Left lung (tissue), 10 donors: ENCODE results near the gene CYP1A1. TPM values are rescaled to one million over a fixed set of nuclear protein-coding genes. Genes with fewer than 3 reads are reported as not detected.

Experiments
- ATAC-seq: fragments of 200-7000 bp; cut with Tn5 transposase; one replicate; pipeline ENCODE4 v1.9.1; 2020; ENCODE audit warnings: moderate library complexity
- DNase-seq, 4 donors: peaks; one replicate each; pipeline ENCODE4 v3.0.0-alpha.2; 2013 to 2020
- H3K27ac ChIP-seq, 2 donors: fragments of 200-600 bp; sonication (generic) in 1 of 2; one replicate each; pipeline versions ENCODE4 v1.5.0 to v1.8.0; 2020 to 2021
- H3K27me3 ChIP-seq, 2 donors: fragments of 200-600 bp; sonication (generic) in 1 of 2; one replicate each; pipeline versions ENCODE4 v1.5.0 to v1.8.0; 2020 to 2021
- H3K36me3 ChIP-seq, 2 donors: fragments of 200-600 bp; sonication (generic) in 1 of 2; one replicate each; pipeline versions ENCODE4 v1.5.0 to v1.8.0; 2020 to 2021
- H3K4me1 ChIP-seq, 2 donors: fragments of 200-600 bp; one replicate each; pipeline ENCODE4 v1.8.0; 2021
- H3K4me3 ChIP-seq, 2 donors: fragments of 200-600 bp; sonication (generic) in 1 of 2; one replicate each; pipeline versions ENCODE4 v1.5.0 to v1.8.0; 2020 to 2021; ENCODE audit warnings: mild to moderate bottlenecking in 1 of 2
- H3K9me3 ChIP-seq, 2 donors: fragments of 200-600 bp; sonication (generic) in 1 of 2; one replicate each; pipeline versions ENCODE4 v1.5.0 to v1.8.0; 2020 to 2021
- intact Hi-C, 2 donors: fragments of 100-400 bp; cut with DNase I; formaldehyde crosslinking; loops; one replicate each; pipeline versions ENCODE4 v1.11.2 to v1.14.2; 2022
- polyA plus RNA-seq, 6 donors: library from polyadenylated mRNA; unstranded; fragments of 120-200 nt; gene quantifications; one replicate each; pipeline ENCODE4 v1.2.1, GENCODE V29; 2013; ENCODE audit not compliant: insufficient read length in 6 of 6
- total RNA-seq, 2 donors: library from RNA; stranded (reverse); fragmentation: NEBNext Ultra II Directional; extraction: Animal tissue kit (Norgen Biotek cat#: 25700); gene quantifications; one replicate each; pipeline ENCODE4 v1.2.1, GENCODE V29; 2021
- TF ChIP-seq, protein P1 (sequence below), 2 donors: fragments of 200-600 bp; sonication (generic) in 1 of 2; IDR thresholded peaks; one replicate each; pipeline versions ENCODE4 v1.5.0 to v1.8.0; 2021; ENCODE audit warnings: antibody characterized with exemption in 2 of 2
- donor health status: DM: no; HTN: yes; CAD: no.
- donor health status: DM: no; HTN: no; CAD: no.

The CYP1A1 gene
- total and polyA plus RNA-seq, 8 donors, result 0.31 to 1.4 (median 0.86) TPM; not detected in 2

DNA sequence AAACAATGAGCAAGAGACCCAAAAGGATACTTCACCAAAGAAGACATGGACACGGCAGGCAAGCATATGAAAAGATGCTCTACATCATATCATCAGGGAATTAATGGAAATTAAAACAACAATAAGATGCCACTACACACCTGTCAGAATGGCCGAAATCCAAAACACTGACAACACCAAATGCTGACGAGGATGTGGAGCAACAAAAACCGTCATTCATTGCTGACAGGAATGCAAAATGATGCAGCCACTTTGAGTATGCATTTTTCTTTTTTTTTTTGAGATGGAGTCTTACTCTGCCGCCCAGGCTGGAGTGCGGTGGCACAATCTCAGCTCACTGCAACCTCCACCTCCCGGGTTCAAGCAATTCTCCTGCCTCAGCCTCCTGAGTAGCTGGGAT lies 48.5 kb downstream of the CYP1A1 start:
- TF ChIP-seq, protein P1, sequence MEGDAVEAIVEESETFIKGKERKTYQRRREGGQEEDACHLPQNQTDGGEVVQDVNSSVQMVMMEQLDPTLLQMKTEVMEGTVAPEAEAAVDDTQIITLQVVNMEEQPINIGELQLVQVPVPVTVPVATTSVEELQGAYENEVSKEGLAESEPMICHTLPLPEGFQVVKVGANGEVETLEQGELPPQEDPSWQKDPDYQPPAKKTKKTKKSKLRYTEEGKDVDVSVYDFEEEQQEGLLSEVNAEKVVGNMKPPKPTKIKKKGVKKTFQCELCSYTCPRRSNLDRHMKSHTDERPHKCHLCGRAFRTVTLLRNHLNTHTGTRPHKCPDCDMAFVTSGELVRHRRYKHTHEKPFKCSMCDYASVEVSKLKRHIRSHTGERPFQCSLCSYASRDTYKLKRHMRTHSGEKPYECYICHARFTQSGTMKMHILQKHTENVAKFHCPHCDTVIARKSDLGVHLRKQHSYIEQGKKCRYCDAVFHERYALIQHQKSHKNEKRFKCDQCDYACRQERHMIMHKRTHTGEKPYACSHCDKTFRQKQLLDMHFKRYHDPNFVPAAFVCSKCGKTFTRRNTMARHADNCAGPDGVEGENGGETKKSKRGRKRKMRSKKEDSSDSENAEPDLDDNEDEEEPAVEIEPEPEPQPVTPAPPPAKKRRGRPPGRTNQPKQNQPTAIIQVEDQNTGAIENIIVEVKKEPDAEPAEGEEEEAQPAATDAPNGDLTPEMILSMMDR (IDR thresholded peaks at IDR 0.05), result no peak
- DNase-seq (no peak), ATAC-seq (no peak)
- H3K36me3 ChIP-seq, result peaks cover 0 to 27% of the 10 kb centered on the region in 2 donors
- H3K27me3 ChIP-seq, result no peaks in the 10 kb centered on the region
- no peak overlapping the region for H3K4me3 ChIP-seq
- H3K9me3 ChIP-seq, result no peaks in the 10 kb centered on the region
- H3K27ac ChIP-seq, result no peak overlapping the region
- H3K4me1 ChIP-seq, result no peaks in the 10 kb centered on the region
- intact Hi-C loops, result no loop called here

DNA sequence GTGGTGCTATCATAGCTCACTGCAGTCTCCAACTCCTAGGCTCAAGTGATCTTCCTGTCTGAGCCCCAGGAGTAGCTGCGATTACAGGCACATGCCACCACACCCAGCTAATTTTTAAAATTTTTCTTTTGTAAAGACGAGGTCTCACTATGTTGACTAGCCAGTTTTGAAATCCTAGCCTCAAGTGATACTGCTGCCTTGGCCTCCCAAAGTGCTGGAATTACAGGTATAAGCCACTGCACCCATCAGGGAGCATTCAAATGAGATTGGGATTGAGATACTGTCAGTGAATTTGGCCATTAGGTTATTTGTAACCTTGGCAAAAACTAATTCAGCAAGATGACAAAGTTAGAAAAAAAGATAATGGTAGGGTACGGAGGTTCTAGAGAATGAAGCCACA lies 51.2 kb downstream of the CYP1A1 start:
- intact Hi-C loops, result no loop called here
- DNase-seq (no peak), ATAC-seq (no peak)

DNA sequence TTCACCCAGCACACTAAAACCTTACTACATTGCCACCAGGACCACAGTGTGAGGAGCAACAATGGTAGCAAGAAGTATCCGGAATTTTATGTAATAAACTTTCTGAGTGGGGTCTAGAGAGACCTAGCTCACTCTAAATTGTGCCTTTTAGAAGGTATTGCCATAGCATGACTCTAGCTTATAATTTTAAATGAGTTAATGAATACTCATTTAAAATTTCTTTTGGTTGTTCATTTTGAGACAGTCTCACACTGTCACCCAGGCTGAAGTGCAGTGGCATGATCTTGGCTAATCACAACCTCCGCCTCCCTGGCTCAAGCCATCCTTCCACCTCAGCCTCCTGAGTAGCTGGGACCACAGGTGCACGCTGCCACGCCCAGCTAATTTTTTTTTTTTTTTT lies 55.7 kb downstream of the CYP1A1 start:
- no peak overlapping the region for H3K4me3 ChIP-seq
- DNase-seq, result no peak
- H3K4me1 ChIP-seq, result peaks cover 3 to 9% of the 10 kb centered on the region in 2 donors
- H3K9me3 ChIP-seq, result no peaks in the 10 kb centered on the region
- H3K36me3 ChIP-seq, result peaks cover 0 to 53% of the 10 kb centered on the region in 2 donors
- no peak for ATAC-seq
- no peak overlapping the region for H3K27ac ChIP-seq
- no peaks in the 10 kb centered on the region for H3K27me3 ChIP-seq
- intact Hi-C loops, result no loop called here
- TF ChIP-seq, protein P1 (IDR thresholded peaks at IDR 0.05), result no peak

More for the DNA sequence above, 51.2 kb downstream of the CYP1A1 start:
- Histone ChIP-seq H3K4me3 (no peak overlapping the region), H3K27me3 (no peaks in the 10 kb centered on the region), H3K36me3 (peaks cover 0 to 48% of the 10 kb centered on the region in 2 donors), H3K27ac (no peak overlapping the region), H3K4me1 (no peaks in the 10 kb centered on the region), H3K9me3 (no peaks in the 10 kb centered on the region)
- TF ChIP-seq, protein P1 (IDR thresholded peaks at IDR 0.05), result no peak

Other genes starting within 250 kb of the CYP1A1 start
- gene ARID3B, start 184.3 kb downstream of the CYP1A1 start, total RNA-seq, result 10 to 100 TPM in 1 of 2 donors, 1 to 10 TPM in 1; 5.8 to 12.1 TPM
- gene ARID3B, start 184.3 kb downstream of the CYP1A1 start, polyA plus RNA-seq, result 10 to 100 TPM in 5 of 6 donors, 1 to 10 TPM in 1; 9.3 to 11.4 (median 11.1) TPM
- gene CLK3, start 109.7 kb downstream of the CYP1A1 start, total RNA-seq, result 10 to 100 TPM; 58.0 to 70.0 TPM
- 10 to 100 TPM; 69.1 to 91.0 (median 81.8) TPM for gene CLK3, start 109.7 kb downstream of the CYP1A1 start, polyA plus RNA-seq
- 10 to 100 TPM; 27.9 to 28.0 TPM for gene EDC3, start 29.5 kb downstream of the CYP1A1 start, total RNA-seq
- 10 to 100 TPM; 34.9 to 43.6 (median 37.4) TPM for gene EDC3, start 29.5 kb downstream of the CYP1A1 start, polyA plus RNA-seq
- under 1 TPM in 1 of 2 donors, not detected in 1; 0.15 TPM for gene CYP1A2, start 23.3 kb upstream of the CYP1A1 start, total RNA-seq
- gene CYP1A2, start 23.3 kb upstream of the CYP1A1 start, polyA plus RNA-seq, result under 1 TPM; 0.21 to 0.58 (median 0.35) TPM
- gene CSK, start 56.6 kb upstream of the CYP1A1 start, total RNA-seq, result 100 to 1,000 TPM in 1 of 2 donors, 10 to 100 TPM in 1; 52.3 to 101 TPM
- gene CSK, start 56.6 kb upstream of the CYP1A1 start, polyA plus RNA-seq, result 10 to 100 TPM; 41.5 to 55.9 (median 48.3) TPM
- under 1 TPM in 1 of 2 donors, not detected in 1; 0.39 TPM for gene LMAN1L, start 87.3 kb upstream of the CYP1A1 start, total RNA-seq
- gene LMAN1L, start 87.3 kb upstream of the CYP1A1 start, polyA plus RNA-seq, result under 1 TPM in 2 of 6 donors, not detected in 4; 0.08 to 0.32 TPM
- not detected for gene CPLX3, start 101.1 kb upstream of the CYP1A1 start, total RNA-seq
- under 1 TPM in 1 of 6 donors, not detected in 5; 0.14 TPM for gene CPLX3, start 101.1 kb upstream of the CYP1A1 start, polyA plus RNA-seq
- 10 to 100 TPM; 37.4 to 45.1 TPM for gene ULK3, start 117.6 kb upstream of the CYP1A1 start, total RNA-seq
- 10 to 100 TPM; 27.3 to 44.8 (median 34.9) TPM for gene ULK3, start 117.6 kb upstream of the CYP1A1 start, polyA plus RNA-seq
- 100 to 1,000 TPM; 131 to 138 TPM for gene SCAMP2, start 147.8 kb upstream of the CYP1A1 start, total RNA-seq
- 10 to 100 TPM; 42.8 to 56.2 (median 44.8) TPM for gene SCAMP2, start 147.8 kb upstream of the CYP1A1 start, polyA plus RNA-seq
- gene MPI, start 164.5 kb upstream of the CYP1A1 start, total RNA-seq, result 10 to 100 TPM; 27.8 to 30.7 TPM
- gene MPI, start 164.5 kb upstream of the CYP1A1 start, polyA plus RNA-seq, result 10 to 100 TPM; 60.3 to 69.8 (median 61.1) TPM
- 10 to 100 TPM; 66.0 to 84.7 TPM for gene FAM219B, start 181.3 kb upstream of the CYP1A1 start, total RNA-seq
- 10 to 100 TPM; 59.2 to 63.2 (median 60.3) TPM for gene FAM219B, start 181.3 kb upstream of the CYP1A1 start, polyA plus RNA-seq
- gene COX5A, start 212.5 kb upstream of the CYP1A1 start, total RNA-seq, result 100 to 1,000 TPM; 170 TPM
- gene COX5A, start 212.5 kb upstream of the CYP1A1 start, polyA plus RNA-seq, result 100 to 1,000 TPM; 112 to 131 (median 127) TPM
- gene RPP25, start 231.2 kb upstream of the CYP1A1 start, total RNA-seq, result 10 to 100 TPM; 13.8 to 14.1 TPM
- 1 to 10 TPM; 4.0 to 9.5 (median 6.0) TPM for gene RPP25, start 231.2 kb upstream of the CYP1A1 start, polyA plus RNA-seq